ENCODE measurements around the gene FSCN2.
A peak's percentile ranks its signal among the peaks of the same experiment; 100 is the strongest.

Gene FSCN2

DNA sequence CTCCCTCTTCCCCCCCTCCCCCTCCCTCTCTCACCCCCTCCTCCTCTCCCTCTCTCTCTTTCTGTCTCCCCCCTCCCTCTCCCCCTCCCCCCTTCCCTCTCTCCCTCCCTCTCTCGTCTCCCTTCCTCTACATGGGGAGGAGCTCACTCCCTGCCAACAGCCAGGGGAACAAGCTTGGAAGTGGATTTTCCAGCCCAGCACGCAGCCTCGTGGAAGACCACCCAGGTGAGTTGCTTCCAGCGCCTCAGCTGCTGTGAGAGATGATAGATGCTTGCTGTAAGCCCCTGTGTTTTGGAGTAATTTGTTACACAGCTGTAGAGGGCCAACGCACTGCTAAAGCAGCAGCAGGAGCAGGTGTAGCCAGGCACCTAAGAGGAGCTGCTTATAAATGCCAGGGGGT is 36.4 kb upstream of the FSCN2 start:
- DNase-seq = no peak

DNA sequence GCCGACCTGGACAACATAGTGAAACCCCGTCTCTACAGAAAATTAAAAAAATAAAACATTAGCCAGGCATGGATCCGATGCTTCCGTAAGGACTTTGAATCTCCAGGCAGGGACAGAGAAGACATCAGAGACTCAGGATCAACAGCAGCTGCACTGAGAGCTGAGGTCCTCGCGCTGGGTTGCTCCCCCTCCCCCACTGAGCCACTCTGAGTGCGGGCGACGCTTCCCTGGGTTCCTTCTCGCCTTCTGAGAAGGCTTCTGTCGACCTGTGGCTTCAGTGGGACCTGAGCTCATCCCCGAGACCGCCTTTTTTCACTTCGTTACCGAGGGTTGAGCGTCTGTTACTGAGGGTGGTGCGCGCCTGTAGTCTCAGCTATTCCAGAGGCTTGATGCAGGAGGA is 36.0 kb upstream of the FSCN2 start:
- DNase-seq = no peak

DNA sequence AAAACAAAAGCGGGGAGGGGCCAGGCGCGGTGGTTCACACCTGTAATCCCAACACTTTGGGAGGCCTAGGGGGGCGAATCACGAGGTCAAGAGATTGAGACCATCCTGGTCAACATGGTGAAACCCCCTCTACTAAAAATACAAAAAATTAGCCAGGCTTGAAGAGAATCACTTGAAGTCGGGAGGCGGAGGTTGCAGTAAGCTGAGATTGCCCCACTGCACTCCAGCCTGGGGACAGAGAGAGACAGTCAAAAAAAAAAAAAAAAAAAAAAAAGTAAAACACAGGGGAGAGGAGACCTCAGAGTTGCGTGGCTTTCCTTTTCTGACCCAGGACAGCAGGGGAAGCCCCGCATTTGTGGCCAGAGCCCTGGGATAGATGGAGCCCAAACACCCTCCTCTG is 35.5 kb upstream of the FSCN2 start:
- no peak for DNase-seq

DNA sequence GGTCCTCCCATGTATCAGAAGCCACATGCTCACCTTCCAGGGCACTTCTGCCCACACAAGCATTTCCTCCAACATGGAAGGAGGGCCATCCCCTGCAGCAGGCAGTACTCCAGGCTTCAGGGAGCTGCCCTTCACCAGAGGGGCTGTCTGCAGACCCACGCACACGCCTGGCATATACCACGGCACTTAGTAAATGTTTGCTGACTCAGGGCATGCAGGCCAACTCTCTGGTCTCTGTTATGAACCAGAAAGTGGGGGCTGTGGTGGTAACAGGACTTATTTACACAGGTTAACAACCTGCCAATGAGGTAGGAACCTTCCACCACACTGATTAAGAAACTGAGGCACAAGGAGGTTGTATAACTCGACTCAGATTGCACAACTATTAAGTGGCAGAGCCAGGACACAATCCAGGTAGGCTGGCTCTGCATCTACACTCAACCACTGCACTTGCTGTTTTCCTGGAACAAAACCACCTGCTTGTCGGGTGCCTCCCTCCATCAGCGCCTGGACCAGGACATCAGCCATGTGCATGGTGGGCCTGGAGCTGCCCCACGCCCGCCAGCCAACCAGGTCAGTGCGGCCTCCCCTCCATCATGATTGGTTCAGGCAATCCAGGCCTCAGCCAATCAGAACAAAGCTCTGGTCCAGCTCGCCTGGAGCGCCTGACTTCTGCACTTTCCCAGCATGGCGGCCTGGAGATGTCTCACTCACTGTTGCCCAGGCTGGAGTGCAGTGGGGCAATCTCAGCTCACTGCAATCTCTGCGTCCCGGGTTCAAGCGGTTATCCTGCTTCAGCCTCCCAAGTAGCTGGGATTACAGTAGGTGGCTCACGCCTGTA is 34.8 kb upstream of the FSCN2 start:
- no peak for DNase-seq

DNA sequence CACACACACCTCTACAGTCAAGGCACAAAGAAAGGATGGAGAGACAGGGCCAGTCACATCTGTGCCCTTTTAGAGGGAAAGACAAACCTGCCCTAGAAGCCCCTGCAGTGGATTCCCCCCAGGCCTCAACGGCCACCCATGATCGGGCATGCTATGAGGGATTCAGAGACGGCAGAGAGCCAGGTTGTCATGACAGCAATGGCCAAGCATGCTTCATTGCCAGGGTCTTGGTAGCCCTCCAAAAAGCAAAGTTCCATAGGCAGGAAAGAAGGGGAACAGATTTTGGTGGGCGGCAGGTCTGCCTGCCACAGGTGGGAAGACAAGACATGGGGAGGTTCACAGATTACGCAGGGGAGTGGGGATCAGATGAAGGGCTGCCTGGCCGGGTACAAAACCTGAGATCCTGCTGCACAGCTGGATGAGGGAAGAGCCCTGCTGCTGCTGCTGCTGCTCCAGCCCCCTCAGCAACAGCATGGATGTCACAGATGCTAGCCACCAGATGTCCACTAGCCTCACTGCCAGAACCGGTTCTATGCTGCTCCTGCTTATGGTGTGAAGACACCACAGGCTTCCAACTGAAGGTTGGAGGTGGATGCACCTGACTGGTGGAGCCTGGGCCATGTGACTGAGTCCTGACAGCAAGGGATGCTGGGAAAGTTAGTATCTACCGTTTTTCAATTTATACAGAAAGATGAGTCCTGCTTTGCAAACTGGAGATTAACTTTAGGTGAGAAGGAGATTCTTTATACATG is 33.4 kb upstream of the FSCN2 start:
- no peak for DNase-seq

DNA sequence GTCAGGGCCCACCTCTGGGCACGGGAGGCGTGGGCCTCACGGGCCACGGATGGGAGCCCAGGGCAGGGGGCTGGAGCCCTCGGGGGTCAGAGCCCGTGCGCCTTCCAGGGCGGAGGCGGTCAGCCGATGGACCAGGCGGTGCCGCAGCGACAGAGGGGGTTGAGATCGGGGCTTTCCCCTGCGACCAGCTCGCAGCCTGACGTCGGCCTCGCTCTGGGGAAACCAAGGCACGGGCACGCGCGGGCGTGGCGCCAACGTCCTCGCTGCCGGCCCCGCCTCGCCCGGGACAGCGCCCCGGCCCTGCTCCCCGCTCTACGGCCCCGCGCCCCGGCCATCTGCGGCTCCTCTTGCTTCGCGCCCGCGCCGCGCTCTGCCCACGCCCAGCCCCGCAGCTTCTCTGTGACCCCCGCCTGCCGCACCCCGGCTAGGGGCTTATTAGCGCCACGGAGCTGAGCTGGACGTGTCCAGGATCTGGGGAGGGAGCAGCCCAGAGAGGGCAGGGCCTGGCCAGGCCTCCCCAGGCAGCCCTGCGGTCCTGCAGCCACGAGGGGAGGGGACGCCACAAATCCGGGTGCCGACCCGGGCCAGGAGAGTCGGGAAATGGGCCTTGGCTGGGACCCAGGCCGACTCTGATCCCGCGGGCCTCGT is 29.1 kb upstream of the FSCN2 start:
- DNase-seq = no peak

DNA sequence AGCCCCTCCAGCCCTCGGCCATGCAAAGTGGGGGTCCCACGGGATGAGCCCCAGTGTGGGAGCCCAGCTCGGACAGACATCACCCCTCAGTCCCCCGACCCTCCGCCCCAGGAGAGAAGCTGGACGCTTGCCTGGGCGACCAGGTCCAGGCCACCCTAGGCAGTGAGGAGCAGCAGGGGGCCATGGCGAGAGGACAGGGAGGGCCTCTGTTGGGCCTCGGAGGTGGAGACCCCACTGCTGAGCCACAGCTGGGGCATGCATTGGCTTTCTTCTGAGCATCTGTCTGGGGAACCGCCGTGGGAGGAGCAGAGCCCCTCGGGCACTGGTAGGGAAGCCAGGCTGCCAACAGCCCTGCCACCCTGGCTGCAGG is 28.6 kb upstream of the FSCN2 start:
- no peak for DNase-seq

DNA sequence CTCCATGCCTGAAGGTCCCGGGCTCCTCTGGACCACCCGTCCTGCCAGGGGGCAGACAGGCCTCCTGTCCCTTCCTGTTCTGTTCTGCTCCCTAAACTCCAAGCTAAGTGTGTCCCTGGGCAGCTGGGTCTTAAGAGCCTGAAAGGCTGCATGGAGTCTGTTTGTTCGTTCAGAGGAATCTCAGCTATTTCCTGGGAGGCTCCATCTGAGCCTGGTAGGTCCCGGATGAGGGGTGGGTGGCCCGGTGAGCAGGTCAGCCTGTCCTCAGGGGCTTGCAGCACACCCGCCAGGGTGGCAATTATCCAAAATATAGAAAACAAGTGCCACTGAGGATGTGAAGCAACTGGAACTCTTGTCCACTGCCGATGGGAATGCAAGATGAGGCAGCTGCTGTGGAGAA is 28.1 kb upstream of the FSCN2 start:
- no peak for DNase-seq

DNA sequence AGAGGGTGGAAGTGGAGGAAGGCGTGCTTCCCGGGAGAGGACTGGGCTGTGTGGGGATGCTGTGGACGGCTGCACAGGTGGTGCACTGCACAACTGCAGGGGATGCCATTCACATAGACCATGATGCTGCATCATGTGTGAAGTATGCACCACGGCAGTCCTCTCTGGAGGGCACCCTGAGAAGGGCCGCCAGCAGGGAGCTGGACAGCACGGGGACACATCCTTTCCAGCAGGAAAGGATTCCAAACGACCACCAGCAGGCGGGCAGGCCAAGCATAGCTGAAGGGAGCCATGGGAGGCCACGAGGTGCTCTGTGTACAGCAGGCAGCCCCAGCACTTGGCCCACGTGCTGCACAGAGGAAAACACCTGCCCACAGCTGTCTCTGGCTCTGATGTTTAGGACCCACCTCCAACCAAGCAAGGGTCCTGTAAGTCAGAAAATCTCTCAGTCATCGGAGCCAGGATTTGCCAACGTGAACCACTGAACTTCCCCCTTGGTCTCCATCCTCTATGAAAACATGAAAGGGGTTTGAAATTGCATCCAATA is 25.6 kb upstream of the FSCN2 start:
- DNase-seq = no peak

DNA sequence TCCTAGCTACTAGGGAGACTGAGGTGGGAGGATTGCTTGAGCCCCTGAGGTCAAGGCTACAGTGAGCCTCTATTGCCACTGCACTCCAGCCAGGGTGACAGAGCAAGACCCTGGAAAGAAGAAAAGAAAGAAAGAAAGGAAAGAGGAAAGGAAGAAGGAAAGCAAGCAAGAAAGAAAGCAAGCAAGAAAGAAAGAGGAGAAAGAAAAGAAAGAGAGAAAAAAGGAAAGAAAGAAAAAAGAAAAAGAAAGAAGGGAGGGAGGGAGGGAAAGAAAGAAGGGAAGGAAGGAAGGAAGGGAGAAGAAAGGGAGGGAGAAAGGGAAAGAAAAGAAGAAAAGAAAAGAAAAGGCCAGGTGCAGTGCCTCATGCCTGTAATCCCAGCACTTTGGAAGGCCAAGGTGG is 24.6 kb upstream of the FSCN2 start:
- no peak for DNase-seq

DNA sequence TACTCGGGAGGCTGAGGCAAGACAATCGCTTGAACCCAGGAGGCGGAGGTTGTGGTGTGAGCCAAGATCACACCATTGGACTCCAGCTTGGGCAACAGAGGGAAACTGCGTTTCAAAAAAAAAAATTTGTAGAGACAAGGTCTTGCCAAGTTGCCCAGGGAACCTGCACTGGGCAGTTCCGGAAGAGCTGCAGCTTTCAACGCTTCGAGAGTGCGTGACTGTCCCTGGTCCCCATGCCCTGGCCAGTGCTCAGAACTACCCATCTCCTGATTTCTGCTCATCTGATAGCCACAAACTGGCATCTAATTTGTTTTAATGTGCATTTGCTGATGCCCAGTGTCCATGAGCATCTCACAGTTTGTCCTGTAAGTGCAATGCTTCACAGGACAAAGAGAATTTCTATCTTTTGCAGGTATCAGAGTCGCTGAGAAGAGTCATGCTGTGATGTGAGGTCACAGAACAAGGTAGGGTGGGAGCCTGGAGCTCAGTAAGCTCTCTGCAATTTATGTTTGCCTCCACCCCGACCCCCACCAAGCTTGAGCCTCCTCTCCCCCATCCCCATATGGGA is 19.5 kb upstream of the FSCN2 start:
- no peak for DNase-seq

DNA sequence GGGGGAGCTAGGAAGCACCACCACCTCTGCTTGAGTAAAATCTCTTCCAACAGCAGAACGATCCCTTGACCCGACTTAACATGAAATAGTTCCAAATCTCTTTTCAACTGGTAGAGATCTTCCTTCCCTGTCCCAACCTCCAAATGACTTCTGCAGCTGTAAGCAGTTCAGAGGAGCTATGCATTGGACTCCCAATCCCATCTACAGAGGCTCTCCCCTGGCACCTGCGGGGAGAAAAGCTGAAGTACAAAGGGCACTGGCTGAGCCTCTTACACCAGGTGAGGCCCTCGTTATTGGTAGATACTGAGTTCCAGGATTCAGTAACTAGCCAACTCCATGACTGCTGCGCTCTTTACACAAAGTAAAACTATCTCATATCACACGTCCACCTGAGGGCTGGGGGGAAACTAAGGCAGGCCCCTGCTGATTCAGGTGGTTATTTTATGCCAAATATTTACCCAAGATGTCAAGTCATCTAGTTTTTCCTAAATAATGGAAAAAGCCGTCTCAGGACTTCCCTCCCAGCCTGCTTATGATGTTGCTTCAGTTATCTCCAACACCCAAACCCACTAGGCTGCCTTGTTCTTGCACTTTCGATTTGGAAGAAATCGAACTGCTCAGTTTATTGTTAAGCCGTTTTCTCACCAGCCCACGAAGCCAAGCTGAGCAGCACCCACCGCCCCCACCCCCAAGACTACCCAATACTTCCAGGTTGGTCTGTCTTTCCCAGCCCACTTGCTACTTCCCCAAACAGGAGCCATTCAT is 18.8 kb upstream of the FSCN2 start:
- no peak for DNase-seq

DNA sequence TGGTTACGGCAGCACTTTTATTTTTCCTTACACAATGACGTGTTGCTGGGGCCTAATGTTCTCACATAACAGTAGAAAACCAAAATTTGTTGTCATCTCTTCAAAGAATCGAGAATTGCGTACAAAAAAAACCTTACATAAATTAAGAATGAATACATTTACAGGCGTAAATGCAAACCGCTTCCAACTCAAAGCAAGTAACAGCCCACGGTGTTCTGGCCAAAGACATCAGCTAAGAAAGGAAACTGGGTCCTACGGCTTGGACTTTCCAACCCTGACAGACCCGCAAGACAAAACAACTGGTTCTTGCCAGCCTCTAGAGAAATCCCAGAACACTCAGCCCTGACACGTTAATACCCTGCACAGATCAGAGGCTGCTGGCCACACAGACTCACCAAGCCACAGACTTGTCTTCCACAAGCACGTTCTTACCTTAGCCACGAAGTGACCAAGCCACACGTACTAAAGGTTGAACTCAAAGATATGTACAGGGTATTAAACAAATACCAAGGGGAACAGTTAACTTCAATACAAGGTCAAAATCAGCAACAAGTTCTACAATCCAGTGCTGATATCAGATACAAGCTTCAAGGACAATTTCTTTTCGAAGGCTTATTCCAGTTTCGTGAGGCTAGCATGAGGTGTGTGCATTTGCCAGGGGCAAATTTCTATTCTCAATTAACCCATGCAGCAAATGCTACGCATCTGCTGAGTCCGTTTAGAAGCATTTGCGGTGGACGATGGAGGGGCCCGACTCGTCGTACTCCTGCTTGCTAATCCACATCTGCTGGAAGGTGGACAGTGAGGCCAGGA is 18.0 kb upstream of the FSCN2 start:
- no peak for DNase-seq

DNA sequence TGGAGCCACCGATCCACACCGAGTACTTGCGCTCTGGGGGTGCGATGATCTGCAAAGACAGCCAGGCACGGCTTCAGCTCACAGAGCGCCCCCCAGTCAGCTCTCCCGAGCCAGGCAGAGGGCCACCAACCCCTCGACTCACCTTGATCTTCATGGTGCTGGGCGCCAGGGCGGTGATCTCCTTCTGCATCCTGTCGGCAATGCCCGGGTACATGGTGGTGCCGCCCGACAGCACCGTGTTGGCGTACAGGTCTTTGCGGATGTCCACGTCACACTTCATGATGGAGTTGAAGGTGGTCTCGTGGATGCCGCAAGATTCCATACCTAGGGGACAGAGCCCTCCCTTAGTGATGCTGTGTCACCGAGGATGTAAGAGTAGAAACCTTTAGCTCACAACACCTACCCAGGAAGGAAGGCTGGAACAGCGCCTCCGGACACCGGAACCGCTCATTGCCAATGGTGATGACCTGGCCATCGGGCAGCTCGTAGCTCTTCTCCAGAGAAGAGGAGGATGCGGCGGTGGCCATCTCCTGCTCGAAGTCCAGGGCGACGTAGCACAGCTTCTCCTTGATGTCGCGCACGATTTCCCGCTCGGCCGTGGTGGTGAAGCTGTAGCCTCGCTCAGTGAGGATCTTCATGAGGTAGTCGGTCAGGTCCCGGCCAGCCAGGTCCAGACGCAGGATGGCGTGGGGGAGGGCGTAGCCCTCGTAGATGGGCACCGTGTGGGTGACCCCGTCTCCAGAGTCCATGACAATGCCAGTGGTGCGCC is 17.2 kb upstream of the FSCN2 start:
- no peak for DNase-seq

DNA sequence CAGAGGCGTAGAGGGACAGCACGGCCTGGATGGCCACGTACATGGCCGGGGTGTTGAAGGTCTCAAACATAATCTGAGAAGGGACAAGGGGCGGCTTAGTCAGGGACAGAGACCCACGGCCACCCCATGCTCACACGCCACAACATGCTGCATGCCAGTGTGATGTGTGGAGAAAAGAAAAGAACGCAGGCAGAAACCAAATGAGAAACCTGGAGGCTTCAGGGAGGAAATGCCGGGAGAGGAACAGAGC is 16.7 kb upstream of the FSCN2 start:
- DNase-seq = no peak

DNA sequence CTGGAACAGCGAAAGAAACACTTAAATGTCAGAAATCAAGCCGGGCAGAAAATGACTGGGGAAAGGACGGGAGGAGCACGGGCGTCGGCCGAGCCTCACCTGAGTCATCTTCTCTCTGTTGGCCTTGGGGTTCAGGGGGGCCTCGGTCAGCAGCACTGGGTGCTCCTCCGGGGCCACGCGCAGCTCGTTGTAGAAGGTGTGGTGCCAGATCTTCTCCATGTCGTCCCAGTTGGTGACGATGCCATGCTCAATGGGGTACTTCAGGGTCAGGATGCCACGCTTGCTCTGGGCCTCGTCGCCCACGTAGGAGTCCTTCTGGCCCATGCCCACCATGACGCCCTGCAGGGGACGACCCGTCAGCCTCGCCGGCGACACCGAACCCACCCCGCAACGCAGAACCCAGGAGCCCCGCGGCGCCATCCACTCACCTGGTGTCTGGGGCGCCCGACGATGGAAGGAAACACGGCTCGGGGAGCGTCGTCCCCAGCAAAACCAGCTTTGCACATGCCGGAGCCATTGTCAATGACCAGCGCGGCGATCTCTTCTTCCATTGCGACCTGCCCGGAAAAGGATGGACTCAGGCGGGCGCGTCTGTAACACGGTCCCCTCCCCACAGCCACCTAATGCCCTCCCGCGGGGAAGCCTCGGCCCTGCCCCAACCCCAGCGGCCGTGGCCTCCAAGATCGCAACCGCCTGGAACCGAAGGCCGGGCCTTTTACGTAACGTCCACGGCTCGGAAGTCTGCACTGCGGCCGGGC is 16.2 kb upstream of the FSCN2 start:
- DNase-seq = no peak

DNA sequence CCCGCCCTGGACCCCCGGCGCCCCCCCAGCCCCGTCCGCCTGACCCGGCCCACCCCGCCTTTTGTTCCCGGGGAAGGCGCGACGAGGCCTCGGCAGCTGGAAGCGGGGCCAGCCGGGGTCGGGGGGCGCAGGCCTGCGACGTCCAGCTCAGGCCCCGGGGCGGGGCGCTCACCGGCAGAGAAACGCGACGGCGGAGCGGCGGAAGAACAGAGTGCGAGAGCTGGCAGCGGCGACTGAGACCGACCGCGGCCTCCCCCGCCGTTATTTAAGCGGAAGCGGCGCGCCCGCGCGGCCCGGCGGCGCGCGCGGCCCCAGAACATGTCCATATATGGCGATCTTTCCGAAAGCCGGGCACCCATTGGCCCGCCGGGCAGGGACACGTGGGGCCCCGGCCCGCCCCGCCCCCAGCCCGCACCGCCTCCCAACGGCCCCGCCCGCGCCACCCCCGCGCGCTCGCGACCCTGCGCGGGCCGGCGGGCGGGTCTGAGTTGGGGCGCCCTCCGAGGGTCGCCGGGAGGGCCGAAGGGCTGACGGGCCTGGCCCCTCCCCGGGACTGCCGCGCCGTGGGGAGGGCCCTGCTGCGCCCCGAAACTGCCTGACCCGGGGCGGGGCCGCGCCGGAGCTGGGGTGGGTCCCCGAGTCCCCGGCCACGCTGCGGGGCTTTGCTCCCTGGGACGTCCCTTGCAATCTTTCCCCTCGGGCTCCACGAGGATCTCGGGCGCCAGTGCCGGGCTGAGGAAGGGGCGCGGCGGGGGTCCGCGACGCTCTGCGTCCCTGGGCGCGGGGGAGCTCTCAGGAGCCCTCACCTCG is 15.4 kb upstream of the FSCN2 start, which contains the start of gene ACTG1:
Gene ACTG1, minus strand, starts transcription at position 238 of the 810 bp plus-strand sequence. CDS start 445 bp downstream, outside the sequence.
- peak; percentile 89 for DNase-seq

DNA sequence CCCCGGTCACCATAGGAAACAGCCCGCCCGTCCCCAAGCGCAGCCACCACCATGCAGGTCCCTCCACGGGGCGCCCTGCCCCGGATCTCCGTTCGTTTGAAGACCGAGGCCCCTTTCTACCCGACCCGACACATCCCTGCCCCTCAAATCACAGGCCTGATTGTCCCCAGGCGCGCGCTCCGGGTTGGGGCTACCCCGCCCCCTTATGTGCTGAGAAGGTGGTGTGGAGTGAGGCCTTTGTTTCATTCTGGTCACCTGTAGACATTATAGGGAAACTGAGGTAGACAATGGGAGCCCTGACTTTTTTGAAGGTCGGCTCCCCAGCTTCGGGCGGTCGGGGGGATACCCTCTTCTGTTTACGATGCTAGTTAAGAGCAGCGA is 14.8 kb upstream of the FSCN2 start:
- DNase-seq = peak; percentile 52

DNA sequence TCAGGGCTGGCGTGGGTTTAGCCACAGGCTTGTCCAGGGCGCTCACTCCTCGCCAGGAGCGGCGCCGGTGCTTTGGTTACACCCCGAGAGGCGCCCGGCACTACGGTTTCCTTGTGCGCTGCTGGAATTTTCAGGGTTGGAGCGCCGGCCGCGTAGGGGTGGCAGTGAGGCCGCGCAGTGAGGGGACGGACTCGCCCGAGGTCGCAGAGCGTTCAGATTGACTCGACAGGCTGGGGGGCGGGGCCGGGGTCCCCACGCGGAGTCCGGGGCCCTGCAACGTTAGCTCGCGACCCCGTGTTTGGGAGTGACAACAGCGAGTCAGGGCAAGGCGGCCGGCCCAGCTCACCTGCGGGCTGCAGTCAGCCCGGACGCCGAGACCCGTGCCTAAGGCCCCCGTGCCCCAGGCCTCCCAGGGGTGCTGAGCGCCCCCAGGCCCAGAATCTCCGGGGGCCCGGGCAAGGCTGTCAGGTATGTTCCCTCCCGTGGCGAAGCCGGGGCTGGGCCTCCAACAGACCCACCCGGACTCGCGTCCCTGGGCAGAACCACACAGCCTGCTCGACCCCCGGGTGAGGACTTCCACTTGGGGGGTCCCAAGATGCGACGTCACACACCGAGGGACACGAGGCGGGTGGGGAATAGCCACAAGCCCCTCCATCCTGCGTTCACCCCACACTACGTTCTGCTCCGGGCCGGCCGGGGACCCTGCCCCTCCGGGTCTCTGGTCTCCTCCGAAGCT is 14.3 kb upstream of the FSCN2 start:
- peak; percentile 32 for DNase-seq
